A549 (cell line): ENCODE data around the gene ELL2. TPM values are rescaled to one million over a fixed set of nuclear protein-coding genes. Genes with fewer than 3 reads are reported as not detected.

Experiments
- ATAC-seq, 2 experiments: fragments of 200-7000 bp in 1 of 2; fragments of >200 bp in 1 of 2; cut with Nextera tagmentation in 1 of 2; cut with Tn5 transposase in 1 of 2; 3 replicates each; pipeline versions ENCODE4 v1.8.0 to v1.9.1; 2018 to 2020; ENCODE audit warnings: mild to moderate bottlenecking in 1 of 2, moderate library complexity in 1 of 2
- CTCF ChIA-PET: fragments of 300-600 bp; sonication (Branson Sonifier 250); formaldehyde crosslinking; extraction: SDS; loops from one replicate; lab custom pipeline; 2021; ENCODE audit warnings: antibody characterized with exemption, inconsistent platforms; lab: Yijun Ruan, JAX
- POLR2A ChIA-PET: fragments of 350-600 bp; formaldehyde crosslinking; extraction: SDS; loops from one replicate; lab custom pipeline; 2021; ENCODE audit warnings: antibody characterized with exemption, inconsistent platforms; lab: Yijun Ruan, JAX
- DNase-seq, 2 experiments: peaks; one replicate each; pipeline versions ENCODE4 v3.0.0 to v3.0.0-alpha.2; 2011 to 2016; ENCODE audit warnings: low read depth in 1 of 2, low spot score in 1 of 2
- FAIRE-seq: peaks from 2 replicates; lab custom pipeline; 2011; peaks lifted over from hg19 to GRCh38; lab: Jason Lieb, UNC
- H3K27ac ChIP-seq, 2 experiments: fragments of >200 bp; sonication (Bioruptor Twin); formaldehyde crosslinking; 3 replicates each; pipeline ENCODE4 v1.5.1; 2016 to 2017
- H3K4me1 ChIP-seq: fragments of >200 bp; sonication (Bioruptor Twin); formaldehyde crosslinking; 3 replicates; pipeline ENCODE4 v1.6.1; 2016
- H3K4me2 ChIP-seq: fragments of >200 bp; sonication (Bioruptor Twin); formaldehyde crosslinking; 3 replicates; pipeline ENCODE4 v1.6.1; 2016
- H3K4me3 ChIP-seq: fragments of >200 bp; sonication (Bioruptor Twin); formaldehyde crosslinking; 3 replicates; pipeline ENCODE4 v1.5.1; 2016
- H3K9me3 ChIP-seq: fragments of >200 bp; sonication (Bioruptor Twin); formaldehyde crosslinking; 3 replicates; pipeline ENCODE4 v1.6.1; 2016
- ATOH8 ChIP-seq: fragments of 250-450 bp; sonication (Bioruptor Pico); IDR thresholded peaks from 2 replicates; pipeline ENCODE4 v1.5.0; 2020; ENCODE audit warnings: low read depth, mild to moderate bottlenecking, moderate library complexity
- CBX2 ChIP-seq: fragments of 200-600 bp; sonication (generic); IDR thresholded peaks from 2 replicates; pipeline ENCODE4 v1.6.1; 2016; ENCODE audit warnings: low read depth, mild to moderate bottlenecking, borderline replicate concordance
- EHMT2 ChIP-seq: fragments of 200-600 bp; sonication (generic); IDR thresholded peaks from 2 replicates; pipeline ENCODE4 v1.6.1; 2016; ENCODE audit warnings: antibody characterized with exemption, low read depth, mild to moderate bottlenecking, moderate library complexity
- FOSB ChIP-seq: fragments of 250-450 bp; sonication (Bioruptor Pico); IDR thresholded peaks from 2 replicates; pipeline ENCODE4 v1.5.0; 2020; ENCODE audit warnings: mild to moderate bottlenecking, moderate library complexity
- GATA3 ChIP-seq: IDR thresholded peaks from 2 replicates; pipeline ENCODE4 v1.6.1; 2012; ENCODE audit warnings: borderline replicate concordance
- HDAC2 ChIP-seq: fragments of 200-600 bp; sonication (generic); IDR thresholded peaks from 2 replicates; pipeline ENCODE4 v1.6.1; 2016
- HOXA7 ChIP-seq: fragments of 250-450 bp; sonication (Bioruptor Pico); IDR thresholded peaks from 2 replicates; pipeline ENCODE4 v1.5.0; 2020; ENCODE audit warnings: mild to moderate bottlenecking, moderate library complexity
- HOXB13 ChIP-seq: fragments of 250-450 bp; sonication (Bioruptor Pico); IDR thresholded peaks from 2 replicates; pipeline ENCODE4 v1.5.0; 2020; ENCODE audit warnings: low read depth, mild to moderate bottlenecking, moderate library complexity
- JUNB ChIP-seq: fragments of >200 bp; sonication (Bioruptor Twin); formaldehyde crosslinking; IDR thresholded peaks from 2 replicates; pipeline ENCODE4 v1.6.1; 2016
- KDM1A ChIP-seq: fragments of 200-600 bp; sonication (generic); IDR thresholded peaks from 2 replicates; pipeline ENCODE4 v1.6.1; 2016; ENCODE audit warnings: low read depth, mild to moderate bottlenecking
- MAFK ChIP-seq: fragments of 450-650 bp; IDR thresholded peaks from 2 replicates; pipeline ENCODE4 v1.6.1; 2014; ENCODE audit not compliant: partially characterized antibody
- MAX ChIP-seq: IDR thresholded peaks from 2 replicates; pipeline ENCODE4 v1.6.1; 2012
- RARB ChIP-seq: fragments of 250-450 bp; sonication (Bioruptor Pico); IDR thresholded peaks from 2 replicates; pipeline ENCODE4 v1.8.0; 2021; ENCODE audit warnings: mild to moderate bottlenecking, moderate library complexity
- REST ChIP-seq: fragments of 200-600 bp; sonication (generic); IDR thresholded peaks from 2 replicates; pipeline ENCODE4 v1.6.1; 2016; ENCODE audit warnings: antibody characterized with exemption, mild to moderate bottlenecking, moderate library complexity
- ZFP36 ChIP-seq: fragments of 450-650 bp; IDR thresholded peaks from 2 replicates; pipeline ENCODE4 v1.6.1; 2014; ENCODE audit warnings: borderline replicate concordance; ENCODE audit not compliant: partially characterized antibody
- ZSCAN20 ChIP-seq: fragments of 250-450 bp; sonication (Bioruptor Pico); IDR thresholded peaks from 2 replicates; pipeline ENCODE4 v1.8.0; 2022; ENCODE audit warnings: mild to moderate bottlenecking, moderate library complexity
- WGBS: methylation state at CpG from one replicate; pipeline ENCODE4 v1.1.6; 2017; ENCODE audit errors: missing lambda C conversion rate; 5-methylcytosine and 5-hydroxymethylcytosine counted together
- polyA plus RNA-seq, 4 experiments: library from polyadenylated mRNA; depleted of rRNA in 3 of 4; stranded (reverse); fragments of >200 nt; fragmentation: RNase III in 1 of 4; extraction: RNeasy Plus Mini Kit Qiagen cat#74134 plus additional on column Dnase treatment in 1 of 4; gene quantifications; 2 replicates in 3 of 4; 3 replicates in 1 of 4; pipeline ENCODE4 v1.2.3, GENCODE V29; 2011 to 2017

The ELL2 gene
- polyA plus RNA-seq, 2 of the 4 experiments (the other 2 are of a cell fraction): 11.8 to 24.2 TPM

- ATAC-seq (no peak), FAIRE-seq (no peak), DNase-seq (no peak)
- peaks cover 12% of the 10 kb centered on the region; the same call in 2 of the 3 replicates for H3K4me1 ChIP-seq
- no peak overlapping the region for H3K27ac ChIP-seq
- H3K9me3 ChIP-seq: no peaks in the 10 kb centered on the region
- no peak overlapping the region for H3K4me3 ChIP-seq
- TF ChIP-seq JUNB (no peak), KDM1A (no peak), FOSB (no peak), ZSCAN20 (no peak), MAX (no peak), EHMT2 (no peak), ATOH8 (CRISPR knock-in tag) (no peak), HOXA7 (CRISPR knock-in tag) (no peak), HOXB13 (CRISPR knock-in tag) (no peak), RARB (CRISPR knock-in tag) (no peak), ZFP36 (no peak)
- H3K4me2 ChIP-seq: no peak overlapping the region
- ChIA-PET POLR2A (interaction anchor here (0.6 to 1.3 kb wide), 2 partner anchors 24 to 44 kb away, joined by 3 read pairs; no protein-coding TSS in a partner anchor), CTCF (interaction anchor here (1.7 kb wide), 1 partner anchor 402 kb away, joined by 3 read pairs; no protein-coding TSS in a partner anchor)
Observed at GRCh38 chr5:95934207-95934804, 27.3 kb downstream of the ELL2 start.

- ChIA-PET POLR2A (no interaction called here), CTCF (no interaction called here)
- Histone ChIP-seq H3K27ac (no peak overlapping the region), H3K4me2 (no peak overlapping the region), H3K4me1 (peaks cover 12% of the 10 kb centered on the region; the same call in 2 of the 3 replicates), H3K9me3 (no peaks in the 10 kb centered on the region), H3K4me3 (no peak overlapping the region)
- no peak for DNase-seq
- WGBS: 89% methylated on average over 4 of the region's 4 CpGs
- no peak for FAIRE-seq
- TF ChIP-seq HOXA7 (CRISPR knock-in tag) (no peak), CBX2 (no peak), GATA3 (no peak), ATOH8 (CRISPR knock-in tag) (no peak), HDAC2 (no peak), REST (no peak)
- no peak for ATAC-seq
Observed at GRCh38 chr5:95932941-95933340, 28.7 kb downstream of the ELL2 start.

- FAIRE-seq: no peak
- TF ChIP-seq MAFK: no peak
- TF ChIP-seq GATA3: peak; percentile 11; the same call in 1 of the 2 replicates
- Histone ChIP-seq H3K4me1 (peaks cover 12% of the 10 kb centered on the region; the same call in 2 of the 3 replicates), H3K4me2 (peak overlapping the region; percentile 7; the same call in 1 of the 3 replicates), H3K4me3 (no peak overlapping the region), H3K9me3 (no peaks in the 10 kb centered on the region), H3K27ac (no peak overlapping the region)
- ChIA-PET CTCF (interaction anchor here (0.6 to 1.4 kb wide), 3 partner anchors 24 to 1356 kb away, joined by 3 read pairs; no protein-coding TSS in a partner anchor), POLR2A (interaction anchor here (0.6 to 0.9 kb wide), 3 partner anchors 30 to 169 kb away, joined by 3 to 5 read pairs (median 5); partner anchors contain the start of gene ELL2)
- ATAC-seq: no peak
- DNase-seq: no peak
- 90% methylated on average over 3 of the region's 3 CpGs for WGBS
Observed at GRCh38 chr5:95931079-95931833, 30.4 kb downstream of the ELL2 start.
